Measurements from ENCODE around the gene LGALS14. TPM values are rescaled to one million over a fixed set of nuclear protein-coding genes. Genes with fewer than 3 reads are reported as not detected.

LGALS14 gene
- total RNA-seq, 1 experiment from 2014 or later, result not detected

GRCh38 chr19:39737351-39737750, 33.1 kb downstream of the LGALS14 start:
- no peaks in the 10 kb centered on the region for H3K36me3 ChIP-seq (ENCODE audit: control insufficient read depth in 1 of 2, insufficient read depth in 2 of 2, low read length in 2 of 2)
- no peak overlapping the region for H3K4me3 ChIP-seq (replicated peaks in 1 of 2; ENCODE audit: low read depth in 1 of 2, low read length in 2 of 2)
- ChIA-PET CTCF (no interaction called here), POLR2A (no interaction called here), RAD21 (ENCODE audit: low non-redundant PET in 1 of 2, low total read pairs in 2 of 2, uncharacterized antibody in 2 of 2, unreplicated experiment in 2 of 2) (no interaction called here)
- H3K9ac ChIP-seq (ENCODE audit: low read length), result no peak overlapping the region
- no peak overlapping the region for H2AFZ ChIP-seq (ENCODE audit: low read depth, low read length, poor library complexity, severe bottlenecking)
- no peak overlapping the region for H3K4me2 ChIP-seq (ENCODE audit: low read length)
- no peaks in the 10 kb centered on the region for H3K4me1 ChIP-seq (ENCODE audit: control insufficient read depth in 1 of 2, insufficient read depth in 2 of 2, low read length in 2 of 2)
- no peaks in the 10 kb centered on the region for H3K9me3 ChIP-seq (ENCODE audit: control insufficient read depth in 1 of 2, insufficient read depth in 1 of 2, low read depth in 1 of 2, low read length in 2 of 2)
- peaks cover 71% of the 10 kb centered on the region for H3K27me3 ChIP-seq (ENCODE audit: insufficient read depth, low read length)
- DNase-seq (ENCODE audit: low read depth, low spot score) (no peak), ATAC-seq (no peak)
- no peaks in the 10 kb centered on the region for H3K79me2 ChIP-seq (ENCODE audit: insufficient read depth, low read length)
- no peaks in the 10 kb centered on the region for H3K9me2 ChIP-seq (ENCODE audit: insufficient read depth)
- intact Hi-C loops (cut with micrococcal nuclease), result no loop called here
- no peak overlapping the region for H3K27ac ChIP-seq (ENCODE audit: low read depth, low read length)
- no peaks in the 10 kb centered on the region for H4K20me1 ChIP-seq (ENCODE audit: insufficient read depth)
- BruUV-seq (replicated peaks), result no TSS peak
- TF ChIP-seq CBX3 (IDR thresholded peaks at IDR 0.05; ENCODE audit: low read depth), result no peak
- TF ChIP-seq TCF7L2 (IDR thresholded peaks at IDR 0.05; ENCODE audit: borderline replicate concordance, extremely low read depth, insufficient read depth, insufficient read length), result no peak
- TF ChIP-seq EGR1 (IDR thresholded peaks at IDR 0.05; ENCODE audit: low read depth), result no peak
- no peak for TF ChIP-seq REST (IDR thresholded peaks at IDR 0.05; ENCODE audit: low read depth)
- no peak for TF ChIP-seq ELF1 (IDR thresholded peaks at IDR 0.05; ENCODE audit: borderline replicate concordance, low read depth)
- TF ChIP-seq ZNF274 (IDR thresholded peaks at IDR 0.05; ENCODE audit: low read depth, low read length), result no peak
- TF ChIP-seq EZH2phosphoT487 (IDR thresholded peaks at IDR 0.05; ENCODE audit: borderline replicate concordance), result no peak
- no peak for TF ChIP-seq CEBPB (IDR thresholded peaks at IDR 0.05; ENCODE audit: low read depth)
